ENCODE data around the gene LGALS7. TPM values are rescaled to one million over a fixed set of nuclear protein-coding genes. Genes with fewer than 3 reads are reported as not detected.

Gene LGALS7
- polyA plus RNA-seq, 3 donors, result 1.00 to 2.1 TPM; not detected in 1

Other genes starting within 250 kb of the LGALS7 start
- 1 to 10 TPM; 2.3 to 4.2 (median 3.9) TPM for gene MAP4K1, start 155.6 kb downstream of the LGALS7 start, polyA plus RNA-seq (ENCODE audit: insufficient read length in 3 of 3)
- gene EIF3K, start 154.3 kb downstream of the LGALS7 start, polyA plus RNA-seq (ENCODE audit: insufficient read length in 3 of 3), result 100 to 1,000 TPM; 314 to 356 (median 326) TPM
- 100 to 1,000 TPM; 628 to 762 (median 713) TPM for gene ACTN4, start 125.9 kb downstream of the LGALS7 start, polyA plus RNA-seq (ENCODE audit: insufficient read length in 3 of 3)
- gene CAPN12, start 29.0 kb downstream of the LGALS7 start, polyA plus RNA-seq (ENCODE audit: insufficient read length in 3 of 3), result 10 to 100 TPM in 1 of 3 donors, 1 to 10 TPM in 2; 7.8 to 17.4 (median 9.7) TPM
- gene LGALS7B, start 15.7 kb upstream of the LGALS7 start, polyA plus RNA-seq (ENCODE audit: insufficient read length in 3 of 3), result 1 to 10 TPM in 1 of 3 donors, under 1 TPM in 1, not detected in 1; 0.57 to 2.5 TPM
- 1 to 10 TPM; 1.4 to 2.9 (median 2.0) TPM for gene LGALS4, start 39.4 kb upstream of the LGALS7 start, polyA plus RNA-seq (ENCODE audit: insufficient read length in 3 of 3)
- 100 to 1,000 TPM; 136 to 158 (median 147) TPM for gene ECH1, start 58.3 kb upstream of the LGALS7 start, polyA plus RNA-seq (ENCODE audit: insufficient read length in 3 of 3)
- 100 to 1,000 TPM; 449 to 563 (median 527) TPM for gene HNRNPL, start 76.5 kb upstream of the LGALS7 start, polyA plus RNA-seq (ENCODE audit: insufficient read length in 3 of 3)
- 1 to 10 TPM; 6.0 to 8.9 (median 7.8) TPM for gene RINL, start 104.8 kb upstream of the LGALS7 start, polyA plus RNA-seq (ENCODE audit: insufficient read length in 3 of 3)
- 10 to 100 TPM; 37.1 to 48.7 (median 42.1) TPM for gene SIRT2, start 126.1 kb upstream of the LGALS7 start, polyA plus RNA-seq (ENCODE audit: insufficient read length in 3 of 3)
- 10 to 100 TPM in 2 of 3 donors, 1 to 10 TPM in 1; 6.4 to 11.0 (median 10.4) TPM for gene NFKBIB, start 126.5 kb upstream of the LGALS7 start, polyA plus RNA-seq (ENCODE audit: insufficient read length in 3 of 3)
- 1 to 10 TPM in 1 of 3 donors, under 1 TPM in 2; 0.57 to 1.1 (median 0.65) TPM for gene CCER2, start 138.7 kb upstream of the LGALS7 start, polyA plus RNA-seq (ENCODE audit: insufficient read length in 3 of 3)
- 10 to 100 TPM; 43.2 to 56.0 (median 50.9) TPM for gene SARS2, start 157.2 kb upstream of the LGALS7 start, polyA plus RNA-seq (ENCODE audit: insufficient read length in 3 of 3)
- 10 to 100 TPM; 15.2 to 27.4 (median 26.5) TPM for gene MRPS12, start 157.4 kb upstream of the LGALS7 start, polyA plus RNA-seq (ENCODE audit: insufficient read length in 3 of 3)
- 10 to 100 TPM; 69.5 to 93.4 (median 71.4) TPM for gene FBXO17, start 202.2 kb upstream of the LGALS7 start, polyA plus RNA-seq (ENCODE audit: insufficient read length in 3 of 3)